ENCODE measurements around the gene WFDC10B.

GRCh38 chr20:45752746-45753145 lies 47.9 kb upstream of the WFDC10B start:
- TF ChIP-seq CTCF (conservative IDR thresholded peaks at IDR 0.05): no peak
- TF ChIP-seq EZH2 (IDR thresholded peaks at IDR 0.05; ENCODE audit: low read depth): no peak
